ENCODE results near the gene AQP6. TPM values are rescaled to one million over a fixed set of nuclear protein-coding genes. Genes with fewer than 3 reads are reported as not detected.

AQP6 gene
- total RNA-seq (2022; extraction: Qiagen RNA extraction) = 0.02 to 0.07 TPM (median 0.04 TPM) in 3 of 5 replicates, not detected in the others

GRCh38 chr12:49972641-49973360 lies at the start of gene AQP6:
Gene AQP6, plus strand, starts transcription at chr12:49972947. Its CDS starts 227 bp downstream, at chr12:49973174.

GRCh38 chr12:49950273-49951251 lies 22.2 kb upstream of the AQP6 start, which contains the start of gene AQP2:
Gene AQP2, plus strand, starts transcription at chr12:49950737. Its CDS starts 94 bp downstream, at chr12:49950831.

GRCh38 chr12:49961111-49961922 lies 11.4 kb upstream of the AQP6 start, which contains the start of gene AQP5:
Gene AQP5, plus strand, starts transcription at chr12:49961872. Its CDS starts 146 bp downstream, at chr12:49962018.

GRCh38 chr12:50025187-50026059 lies 52.7 kb downstream of the AQP6 start, which contains the start of gene RACGAP1:
Gene RACGAP1, minus strand, starts transcription at chr12:50025494. Its CDS starts 8,779 bp downstream, at chr12:50016715.

Other genes starting within 250 kb of the AQP6 start
- 389 to 531 TPM (median 511 TPM) in 5 replicates for gene TMBIM6, start 231.4 kb upstream of the AQP6 start, total RNA-seq (2022; extraction: Qiagen RNA extraction)
- gene NCKAP5L, start 144.5 kb upstream of the AQP6 start, total RNA-seq (2022; extraction: Qiagen RNA extraction) = 6.8 to 10.4 TPM (median 9.8 TPM) in 5 replicates
- gene BCDIN3D, start 129.8 kb upstream of the AQP6 start, total RNA-seq (2022; extraction: Qiagen RNA extraction) = 3.9 to 4.4 TPM (median 4.2 TPM) in 5 replicates
- gene FAIM2, start 69.0 kb upstream of the AQP6 start, total RNA-seq (2022; extraction: Qiagen RNA extraction) = not detected in 5 replicates
- gene AQP2, start 22.2 kb upstream of the AQP6 start, total RNA-seq (2022; extraction: Qiagen RNA extraction) = not detected in 5 replicates
- gene AQP5, start 11.1 kb upstream of the AQP6 start, total RNA-seq (2022; extraction: Qiagen RNA extraction) = not detected in 5 replicates
- gene RACGAP1, start 52.5 kb downstream of the AQP6 start, total RNA-seq (2022; extraction: Qiagen RNA extraction) = 73.6 to 87.2 TPM (median 78.7 TPM) in 5 replicates
- gene ASIC1, start 84.6 kb downstream of the AQP6 start, total RNA-seq (2022; extraction: Qiagen RNA extraction) = 4.2 to 6.0 TPM (median 5.9 TPM) in 5 replicates
- gene SMARCD1, start 112.4 kb downstream of the AQP6 start, total RNA-seq (2022; extraction: Qiagen RNA extraction) = 63.8 to 70.9 TPM (median 67.2 TPM) in 5 replicates
- gene GPD1, start 131.1 kb downstream of the AQP6 start, total RNA-seq (2022; extraction: Qiagen RNA extraction) = 0.14 to 0.30 TPM (median 0.22 TPM) in 5 replicates
- gene COX14, start 139.3 kb downstream of the AQP6 start, total RNA-seq (2022; extraction: Qiagen RNA extraction) = 52.5 to 71.1 TPM (median 55.5 TPM) in 5 replicates
- gene CERS5, start 194.4 kb downstream of the AQP6 start, total RNA-seq (2022; extraction: Qiagen RNA extraction) = 26.4 to 27.8 TPM (median 27.3 TPM) in 5 replicates

Measured in A549 treated with dexamethasone at 1 μM for 4 hours (cell line).